ENCODE data around the gene TSPAN9.

The TSPAN9 gene

DNA sequence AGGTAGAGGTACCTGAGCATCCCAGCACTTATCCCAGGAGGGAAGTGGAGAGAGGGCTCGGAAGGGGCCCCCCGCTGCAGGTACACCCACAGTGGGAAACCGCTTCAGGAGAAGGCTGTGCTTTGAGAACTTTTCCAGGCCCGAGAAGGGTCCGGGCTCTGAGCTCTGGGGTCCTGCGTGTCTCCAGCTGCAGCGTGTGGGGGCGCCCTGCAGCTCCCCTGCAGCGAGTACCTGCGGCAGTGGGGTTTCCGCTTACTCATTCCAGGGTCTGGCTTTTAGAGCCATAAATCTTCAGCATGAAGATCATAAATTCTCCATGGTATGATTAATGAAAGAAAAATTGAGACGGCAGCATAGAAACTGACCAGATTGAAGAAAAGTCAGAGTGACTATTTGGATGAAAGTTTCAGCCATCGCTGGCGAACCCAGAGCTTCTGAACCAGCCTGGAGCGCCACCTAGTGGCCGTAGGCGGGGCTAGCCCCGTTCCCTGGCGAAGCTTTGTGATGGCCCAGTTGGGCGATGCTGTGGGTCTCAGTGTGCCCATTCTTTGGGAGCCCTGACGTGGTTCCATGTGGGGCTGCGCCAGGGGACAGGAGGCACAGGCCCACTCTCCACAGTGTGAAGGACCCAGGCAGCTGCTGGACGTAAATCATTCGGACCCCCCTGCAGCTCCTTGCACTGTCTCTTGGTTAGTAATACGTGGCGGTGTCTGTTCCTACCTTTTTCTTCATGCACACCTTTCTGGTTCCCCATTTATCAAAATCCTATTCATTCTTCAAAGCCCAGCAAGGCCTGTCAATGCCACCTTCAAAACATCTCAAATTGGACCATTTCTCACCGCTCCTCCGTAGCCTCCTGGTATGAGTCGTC, 198.2 kb downstream of the TSPAN9 start:
- peak; percentile 87 for DNase-seq (ENCODE audit: low spot score)
- peak; percentile 96 for TF ChIP-seq CTCF (IDR thresholded peaks at IDR 0.05; ENCODE audit: extremely low read depth, missing control alignments)

DNA sequence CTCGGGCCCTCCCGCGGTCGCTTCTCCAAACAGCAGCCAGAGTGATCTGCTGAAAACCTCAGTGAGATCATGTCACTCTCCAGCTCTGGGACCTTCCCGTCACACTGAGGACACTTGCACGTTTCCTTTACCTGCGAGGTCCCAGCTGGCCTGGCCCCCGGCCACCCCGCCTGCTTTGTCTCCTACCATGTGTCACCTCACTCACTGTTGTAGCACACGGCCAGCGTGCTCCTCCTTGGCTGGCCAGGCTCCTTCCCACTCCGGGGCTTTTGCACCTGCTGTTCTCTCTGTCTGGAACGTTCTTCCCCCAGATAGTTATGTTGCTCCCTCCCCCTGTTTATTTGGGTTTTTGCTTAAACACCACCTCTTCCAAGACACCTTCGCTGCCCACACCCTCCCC, 199.0 kb downstream of the TSPAN9 start:
- no peak for DNase-seq (ENCODE audit: low spot score)
- TF ChIP-seq CTCF (IDR thresholded peaks at IDR 0.05; ENCODE audit: extremely low read depth, missing control alignments), result no peak

DNA sequence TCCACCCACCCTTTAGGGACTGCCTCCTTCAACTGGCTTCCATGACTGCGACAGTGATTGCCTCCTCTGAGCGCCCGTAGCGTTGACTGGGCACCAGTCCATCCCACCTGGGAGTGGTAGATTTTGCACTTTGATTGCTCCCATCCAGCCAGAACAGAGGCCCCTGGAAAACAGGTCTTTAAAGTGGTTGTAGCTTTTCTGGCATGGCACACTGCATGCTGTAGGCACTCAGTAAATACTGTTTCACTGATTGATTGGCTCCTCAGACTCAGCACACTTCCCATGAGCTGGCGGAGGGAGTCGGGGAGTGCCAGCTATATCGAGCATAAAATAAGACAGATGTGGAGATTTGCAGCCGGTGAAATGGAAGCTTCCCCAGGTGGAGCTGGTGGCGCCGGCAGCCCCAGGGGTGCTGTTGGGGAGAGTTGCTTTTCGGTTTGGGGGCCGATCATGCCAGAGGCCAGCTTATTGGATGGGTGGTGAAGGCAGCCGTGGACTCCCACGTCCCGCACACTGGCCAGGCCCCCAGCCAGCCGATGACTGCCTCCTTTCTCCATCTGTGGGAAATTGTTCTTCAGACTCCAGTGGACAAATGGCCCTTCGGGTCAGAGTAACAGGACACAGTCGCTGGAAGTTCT, 200.2 kb downstream of the TSPAN9 start:
- TF ChIP-seq CTCF (IDR thresholded peaks at IDR 0.05; ENCODE audit: extremely low read depth, missing control alignments), result no peak
- DNase-seq (ENCODE audit: low spot score), result no peak

- no peak for DNase-seq (ENCODE audit: low spot score)
- TF ChIP-seq CTCF (IDR thresholded peaks at IDR 0.05; ENCODE audit: extremely low read depth, missing control alignments), result no peak
Observed at GRCh38 chr12:3278681-3279414, 201.7 kb downstream of the TSPAN9 start.

DNA sequence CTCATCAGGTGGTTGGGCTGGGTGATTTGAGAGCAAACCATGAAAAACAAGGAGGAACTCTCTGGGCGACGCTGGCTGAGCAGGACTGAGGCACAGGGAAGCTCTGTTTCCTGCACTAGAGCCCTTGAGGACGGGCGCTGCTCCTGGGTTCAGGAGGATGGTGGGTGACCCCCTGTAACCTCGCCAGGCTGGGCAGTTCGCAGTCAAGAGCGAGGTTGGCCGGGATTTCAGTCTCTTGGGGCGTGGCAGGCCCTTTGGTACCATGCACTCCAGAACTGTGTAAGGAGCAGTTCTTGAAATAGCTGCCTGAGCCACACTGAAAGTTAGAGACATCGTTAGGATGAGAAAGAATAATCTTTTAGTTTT, 202.2 kb downstream of the TSPAN9 start:
- no peak for TF ChIP-seq CTCF (IDR thresholded peaks at IDR 0.05; ENCODE audit: extremely low read depth, missing control alignments)
- DNase-seq (ENCODE audit: low spot score), result no peak

DNA sequence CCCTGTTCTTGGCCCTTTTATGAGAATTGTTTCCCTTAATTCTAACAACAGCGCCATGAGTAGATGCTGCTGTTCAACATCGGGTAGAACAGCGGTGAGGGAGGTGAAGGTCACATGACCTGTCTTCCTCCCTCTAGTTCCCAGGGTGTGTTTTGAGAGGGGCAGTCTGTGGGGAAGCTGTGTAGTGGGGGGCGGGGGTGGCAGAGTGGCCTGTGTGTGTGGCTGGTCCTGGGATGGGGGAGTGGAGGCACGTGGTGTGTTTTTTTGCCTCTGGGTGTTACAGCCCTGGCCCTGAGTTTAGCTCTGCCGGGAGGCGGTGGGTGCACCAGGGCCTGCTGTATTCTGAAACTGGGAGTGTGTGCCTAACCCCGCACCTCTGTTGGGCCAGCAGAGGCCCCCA, 202.7 kb downstream of the TSPAN9 start:
- no peak for DNase-seq (ENCODE audit: low spot score)
- no peak for TF ChIP-seq CTCF (IDR thresholded peaks at IDR 0.05; ENCODE audit: extremely low read depth, missing control alignments)

DNA sequence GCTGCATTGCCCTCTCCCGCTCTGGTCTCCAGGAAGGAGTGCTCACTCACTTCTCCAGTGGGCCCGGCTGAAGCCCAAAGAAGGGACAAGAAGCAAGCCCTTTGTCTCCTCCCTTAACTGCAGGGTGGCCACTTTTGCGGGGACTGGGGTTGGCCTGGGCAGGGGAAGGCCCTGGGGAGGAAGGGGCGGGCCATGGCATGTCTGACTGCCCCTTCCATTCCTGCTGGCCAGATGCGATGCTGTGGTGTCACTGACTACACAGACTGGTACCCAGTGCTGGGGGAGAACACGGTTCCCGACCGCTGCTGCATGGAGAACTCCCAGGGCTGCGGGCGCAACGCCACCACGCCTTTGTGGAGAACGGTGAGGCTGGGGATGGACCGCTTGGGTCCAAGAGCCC, 203.8 kb downstream of the TSPAN9 start:
- no peak for DNase-seq (ENCODE audit: low spot score)
- TF ChIP-seq CTCF (IDR thresholded peaks at IDR 0.05; ENCODE audit: extremely low read depth, missing control alignments), result no peak

All from GM20000 (cell line).